ENCODE results near the gene PDE1C. TPM values are rescaled to one million over a fixed set of nuclear protein-coding genes. Genes with fewer than 3 reads are reported as not detected.

Gene PDE1C
- 3.7 to 5.5 TPM (median 4.7 TPM) in 5 replicates for total RNA-seq (2022; extraction: Qiagen RNA extraction; ENCODE audit: low read depth)

DNA sequence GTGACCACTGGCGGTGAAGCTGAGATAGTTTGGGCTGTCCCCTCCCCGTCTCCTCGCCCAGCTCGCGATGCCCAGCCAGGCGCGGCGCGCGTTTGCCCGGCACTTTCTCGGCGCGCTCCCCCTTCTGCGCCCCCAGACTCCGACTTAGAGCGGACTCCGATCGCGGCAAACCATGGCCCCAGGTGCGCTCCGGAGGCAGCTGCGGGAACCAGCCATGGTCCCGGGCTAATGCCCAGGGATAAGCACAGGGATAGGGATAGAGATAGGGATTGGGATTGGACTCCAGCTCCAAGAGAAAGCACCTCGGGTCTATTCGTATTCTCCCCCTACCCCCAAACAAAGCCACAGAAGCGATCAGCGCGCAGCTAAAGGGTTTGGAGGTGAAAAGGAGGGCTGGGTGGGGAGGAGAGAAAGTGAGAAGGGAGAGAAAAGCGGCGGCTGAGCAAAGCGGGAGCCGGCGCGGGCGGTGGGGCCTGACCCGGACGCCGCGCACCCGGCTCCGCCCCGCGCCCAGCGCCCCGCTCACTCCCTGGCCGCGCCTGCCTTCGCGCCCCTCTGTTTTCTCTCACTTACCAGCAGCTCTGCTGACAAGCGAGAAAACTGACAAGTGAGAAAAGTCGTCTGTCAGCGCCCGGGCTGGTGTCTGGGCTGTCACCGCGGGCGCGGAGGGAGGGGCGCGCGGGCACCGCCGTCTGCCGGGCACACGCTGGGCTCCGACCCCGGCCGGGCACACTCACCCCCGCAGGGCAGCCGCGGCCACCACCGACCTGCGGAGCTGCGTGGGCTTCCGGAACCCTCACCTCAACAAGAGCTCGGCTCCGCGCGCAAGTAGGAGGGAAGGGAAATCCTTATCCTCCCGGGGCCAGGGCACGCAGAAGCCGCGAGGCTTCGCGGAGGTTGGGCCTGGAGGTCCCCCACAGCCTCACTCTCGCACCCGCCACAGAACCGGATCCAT lies at the start of gene PDE1C:
PDE1C (minus strand) TSS at position 2 of the 955 bp plus-strand sequence.

